ENCODE data around the gene LY6G5C.

DNA sequence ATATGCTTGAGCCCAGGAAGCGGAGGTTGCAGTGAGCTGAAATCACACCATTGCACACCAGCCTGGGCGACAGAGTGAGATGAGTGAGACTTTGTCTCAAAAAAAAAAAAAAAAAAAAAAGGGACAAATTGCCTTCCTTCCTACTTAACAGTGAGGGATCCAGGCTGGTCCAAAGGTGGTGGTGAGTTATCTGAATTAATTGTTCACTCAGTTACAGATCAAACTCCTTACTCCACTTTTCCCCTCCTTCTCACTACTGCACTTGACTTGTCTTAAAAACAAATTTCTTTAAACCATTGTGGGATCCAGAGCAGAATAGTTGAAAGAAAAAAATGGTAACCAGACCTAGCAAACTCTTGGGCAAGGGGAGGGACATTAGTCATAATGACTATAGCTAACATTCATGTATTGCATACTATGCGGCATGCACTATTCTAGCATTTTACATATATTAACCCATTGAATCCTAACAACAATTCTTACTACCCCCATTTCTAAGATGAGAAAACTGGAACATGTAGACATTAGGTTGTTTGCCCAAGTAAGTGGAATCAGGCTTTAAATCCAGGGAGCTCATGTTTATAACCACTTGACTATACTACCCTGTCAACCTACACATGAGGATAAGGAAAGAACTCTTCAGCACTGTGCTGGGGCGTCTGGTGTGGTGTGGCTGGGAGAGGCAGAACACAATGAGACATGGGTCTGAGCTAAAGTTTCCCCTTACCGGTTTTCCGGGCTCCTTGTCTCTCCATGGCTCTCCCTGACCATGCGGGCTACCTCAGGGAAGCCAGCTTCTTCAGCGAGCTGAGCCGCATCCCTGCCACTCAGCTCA, 17.5 kb downstream of the LY6G5C start:
- no peak for TF ChIP-seq ELF4 (IDR thresholded peaks at IDR 0.05)
- TF ChIP-seq SP1 (IDR thresholded peaks at IDR 0.05), result no peak
- no peak for TF ChIP-seq FOXM1 (IDR thresholded peaks at IDR 0.05; ENCODE audit: borderline replicate concordance)
- TF ChIP-seq SUZ12 (IDR thresholded peaks at IDR 0.05), result no peak
- no peak for TF ChIP-seq LEF1 (IDR thresholded peaks at IDR 0.05; ENCODE audit: borderline replicate concordance)
- TF ChIP-seq FOXK2 (IDR thresholded peaks at IDR 0.05), result no peak
- no peak for TF ChIP-seq TARDBP (IDR thresholded peaks at IDR 0.05)
- TF ChIP-seq BHLHE40 (IDR thresholded peaks at IDR 0.05; ENCODE audit: borderline replicate concordance), result no peak
- TF ChIP-seq ZNF384 (IDR thresholded peaks at IDR 0.05), result no peak

All from HEK293T (cell line).